Stimulated activated CD8-positive, alpha-beta memory T cell treated with anti-CD3 and anti-CD28 coated beads, Interleukin-12 subunit alpha, Interleukin-12 subunit beta, amount 100 ng/mL, for 1 hour (primary cell): ENCODE measurements around the gene PRAME.
"Not testable (repeated sequence)": the region's sequence is repeated elsewhere in the genome, so short reads cannot be mapped to it uniquely, and the experiment has no call there.

Experiments
- DNase-seq: peaks from one replicate; pipeline ENCODE4 v3.0.0-alpha.2; 2020; ENCODE audit warnings: low read depth

Gene PRAME, protein sequence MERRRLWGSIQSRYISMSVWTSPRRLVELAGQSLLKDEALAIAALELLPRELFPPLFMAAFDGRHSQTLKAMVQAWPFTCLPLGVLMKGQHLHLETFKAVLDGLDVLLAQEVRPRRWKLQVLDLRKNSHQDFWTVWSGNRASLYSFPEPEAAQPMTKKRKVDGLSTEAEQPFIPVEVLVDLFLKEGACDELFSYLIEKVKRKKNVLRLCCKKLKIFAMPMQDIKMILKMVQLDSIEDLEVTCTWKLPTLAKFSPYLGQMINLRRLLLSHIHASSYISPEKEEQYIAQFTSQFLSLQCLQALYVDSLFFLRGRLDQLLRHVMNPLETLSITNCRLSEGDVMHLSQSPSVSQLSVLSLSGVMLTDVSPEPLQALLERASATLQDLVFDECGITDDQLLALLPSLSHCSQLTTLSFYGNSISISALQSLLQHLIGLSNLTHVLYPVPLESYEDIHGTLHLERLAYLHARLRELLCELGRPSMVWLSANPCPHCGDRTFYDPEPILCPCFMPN

DNA sequence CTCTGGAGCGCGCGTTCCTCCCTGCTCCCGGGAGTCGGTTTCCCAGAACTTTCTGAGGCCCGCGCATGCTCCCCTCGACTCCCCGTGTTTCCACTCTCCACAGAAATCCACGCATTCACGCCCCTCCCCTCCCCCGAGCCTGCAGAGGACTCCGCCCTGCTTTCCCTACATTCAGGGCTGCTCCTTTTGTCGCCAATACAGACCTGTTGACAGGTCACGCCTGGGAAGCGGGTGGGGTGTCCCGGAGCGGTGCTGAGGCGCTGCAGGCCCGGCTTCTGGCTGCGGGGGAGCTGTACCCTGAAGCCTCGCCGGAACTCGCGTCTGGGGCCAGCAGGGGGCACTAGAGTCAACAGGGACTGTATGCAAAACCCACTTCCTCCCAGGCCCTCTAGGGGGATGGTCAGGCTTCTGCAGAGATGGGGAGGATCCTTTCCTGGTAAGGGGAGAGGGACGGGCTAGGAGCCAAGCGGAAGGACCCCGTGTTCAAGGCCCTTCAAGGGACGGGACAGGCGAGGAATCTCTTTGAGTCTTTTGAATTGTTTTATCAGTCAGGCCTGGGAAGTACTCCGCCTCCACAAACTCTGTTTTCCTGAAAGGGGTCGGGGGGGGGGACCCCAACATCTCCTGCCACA lies at the start of gene PRAME:
PRAME (minus strand) TSS at position 294 of the 632 bp plus-strand sequence. CDS start 2,433 bp downstream, outside the sequence.
- DNase-seq = peak; percentile 27

DNA sequence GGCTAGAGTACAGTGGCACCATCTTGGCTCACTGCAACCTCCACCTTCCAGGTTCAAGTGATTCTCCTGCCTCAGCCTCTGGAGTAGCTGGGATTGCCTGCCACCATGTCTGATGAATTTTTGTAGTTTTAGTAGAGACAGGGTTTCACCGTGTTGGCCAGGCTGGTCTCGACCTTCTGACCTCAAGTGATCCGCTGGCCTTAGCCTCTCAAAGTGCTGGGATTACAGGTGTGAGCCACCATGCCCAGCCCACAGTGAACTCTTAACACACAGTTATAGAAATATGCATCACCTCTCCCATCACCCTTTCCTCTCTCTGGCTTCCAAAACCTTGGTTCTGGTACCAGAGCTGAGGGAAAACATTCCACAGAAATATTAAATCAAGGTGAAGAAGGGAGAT lies 49.0 kb upstream of the PRAME start:
- not testable (repeated sequence) for DNase-seq

DNA sequence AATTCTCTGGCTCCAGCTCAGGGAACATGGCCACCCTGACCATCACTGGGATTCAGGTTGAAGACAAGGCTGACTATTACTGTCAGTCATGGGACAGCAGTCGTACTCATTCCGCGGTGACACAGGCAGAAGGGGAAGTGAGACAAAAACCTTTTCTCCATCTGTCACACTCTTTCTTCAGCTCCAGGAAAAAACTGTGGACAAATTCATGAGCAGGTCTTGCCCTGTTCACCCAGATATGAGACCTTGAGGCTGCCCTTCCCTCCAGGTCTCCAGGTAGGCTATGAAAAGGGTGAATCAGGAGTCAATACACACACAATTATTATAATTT lies 46.0 kb upstream of the PRAME start:
- no peak for DNase-seq

DNA sequence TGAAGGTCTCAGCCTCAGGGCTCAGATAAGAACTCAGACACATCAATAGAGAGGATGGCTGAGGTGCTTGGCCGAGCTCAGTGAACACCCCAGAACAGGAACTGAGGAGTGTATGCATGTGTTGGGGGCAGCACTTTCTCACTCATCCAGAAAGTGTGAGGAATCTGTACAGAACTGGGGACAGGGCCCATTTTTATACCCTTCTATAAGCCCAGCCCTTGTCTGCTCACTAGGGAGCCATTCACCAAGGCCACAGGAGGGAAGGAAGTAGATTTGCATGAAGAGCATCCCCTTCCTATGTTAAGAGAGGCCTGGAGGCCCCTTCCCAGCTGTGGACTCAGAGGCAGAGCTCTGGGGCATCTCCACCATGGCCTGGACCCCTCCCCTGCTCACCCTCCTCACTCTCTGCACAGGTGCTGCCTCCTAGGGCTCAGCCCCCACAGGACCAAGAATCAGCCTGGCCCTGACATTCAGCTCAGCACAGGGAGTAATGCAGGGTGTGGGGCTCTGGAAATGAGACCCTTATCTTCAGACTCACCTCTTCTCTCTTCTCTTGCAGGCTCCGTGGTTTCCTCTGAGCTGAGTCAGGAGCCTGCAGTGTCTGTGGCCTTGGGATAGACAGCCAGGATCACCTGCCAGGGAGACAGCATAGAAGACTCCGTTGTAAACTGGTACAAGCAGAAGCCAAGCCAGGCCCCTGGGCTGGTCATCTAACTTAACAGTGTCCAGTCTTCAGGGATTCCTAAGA lies 45.4 kb upstream of the PRAME start:
- no peak for DNase-seq

DNA sequence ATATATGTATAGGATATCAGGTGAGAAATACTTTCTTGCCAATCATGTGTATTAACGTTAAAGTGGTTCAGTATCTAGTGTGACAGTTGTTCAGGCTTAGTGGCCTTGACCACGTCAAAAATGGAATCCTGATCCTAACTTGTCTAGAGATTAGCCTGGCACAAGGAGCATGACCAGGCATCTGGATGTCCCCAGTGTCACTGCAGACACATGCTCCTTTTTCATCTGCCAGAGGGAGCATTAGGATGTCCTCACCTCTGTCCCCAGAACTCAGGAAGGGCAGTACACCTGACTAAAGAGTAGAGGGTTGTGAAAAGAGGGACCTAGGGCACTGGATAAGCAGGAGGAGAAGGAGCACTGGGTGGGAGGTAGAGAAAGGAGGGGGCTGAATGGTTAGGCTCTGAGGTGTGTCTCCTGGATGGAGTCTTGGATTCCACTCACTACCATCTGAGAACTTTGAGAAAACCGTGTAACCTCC lies 44.4 kb upstream of the PRAME start:
- no peak for DNase-seq

DNA sequence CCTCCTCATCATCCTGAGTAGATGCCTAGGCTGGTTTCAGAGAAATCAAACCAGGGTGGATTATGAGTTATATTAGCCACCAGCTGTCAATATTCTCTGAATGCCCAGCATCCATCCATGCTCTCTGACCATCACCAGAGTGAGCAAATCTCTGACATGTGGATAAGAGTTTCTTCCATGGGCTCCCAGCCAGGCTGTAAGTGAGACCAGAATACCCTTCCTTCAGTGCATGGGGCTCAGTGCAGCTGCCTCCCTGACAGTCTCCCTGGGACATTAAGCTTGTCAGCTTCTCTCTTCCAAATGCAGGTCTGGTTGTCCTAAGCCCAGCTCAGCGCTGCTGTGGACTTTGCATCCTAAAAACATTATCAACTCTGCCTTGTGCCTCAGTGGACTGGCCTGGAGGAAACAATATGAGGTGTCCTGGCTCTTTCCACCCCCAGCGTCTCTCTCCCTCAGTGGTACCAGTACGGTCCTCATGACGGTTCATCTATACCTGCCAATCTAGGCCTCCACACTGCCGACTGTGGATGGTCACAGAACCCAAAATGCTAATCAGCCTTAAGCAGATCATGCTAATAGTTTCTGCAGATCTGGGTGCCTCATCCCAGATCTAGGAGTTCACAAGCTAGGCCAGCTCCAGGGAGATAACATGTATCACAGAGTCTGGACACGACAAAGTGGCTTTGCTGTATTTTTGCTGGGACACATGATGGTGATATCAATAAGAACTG lies 41.6 kb upstream of the PRAME start:
- no peak for DNase-seq

DNA sequence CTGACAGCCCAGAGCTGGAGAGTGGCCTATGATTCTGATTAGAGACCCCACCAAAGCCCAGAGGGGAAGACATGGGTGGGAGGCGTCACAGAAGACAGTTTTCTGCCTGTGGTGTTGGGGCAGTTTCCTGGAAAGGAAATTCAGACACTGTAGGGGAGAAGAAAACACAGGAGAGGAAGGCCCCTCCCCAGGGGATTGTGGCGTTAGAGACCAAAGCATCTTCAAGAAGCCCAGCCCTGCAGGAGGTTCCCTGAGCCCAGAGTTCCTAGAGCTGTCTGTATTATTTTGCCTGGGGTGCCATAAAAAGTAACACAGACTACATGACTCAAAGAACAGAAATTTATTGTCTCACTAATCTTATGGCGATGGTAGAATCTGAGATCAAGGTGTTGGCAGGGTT lies 40.2 kb upstream of the PRAME start:
- no peak for DNase-seq

DNA sequence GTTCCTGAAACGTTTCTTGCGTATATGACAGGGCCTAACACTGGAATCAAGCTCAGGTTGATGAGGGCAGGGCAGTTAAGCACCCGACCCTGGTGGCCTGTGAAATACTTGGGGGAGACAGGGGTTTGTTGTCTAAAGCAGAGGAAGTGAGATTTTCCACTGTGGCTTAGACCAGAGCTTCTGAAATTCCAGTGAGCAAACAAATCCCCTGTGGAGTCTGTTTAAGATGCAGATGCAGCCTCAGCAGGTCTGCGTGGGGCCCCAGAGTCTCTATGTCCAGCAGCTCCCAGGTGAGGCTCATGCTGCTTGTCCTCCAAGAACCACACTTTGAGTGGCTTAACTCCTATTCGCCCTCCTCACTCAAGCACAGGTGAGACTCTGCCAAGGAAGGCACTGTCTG lies 39.1 kb upstream of the PRAME start:
- DNase-seq = no peak

DNA sequence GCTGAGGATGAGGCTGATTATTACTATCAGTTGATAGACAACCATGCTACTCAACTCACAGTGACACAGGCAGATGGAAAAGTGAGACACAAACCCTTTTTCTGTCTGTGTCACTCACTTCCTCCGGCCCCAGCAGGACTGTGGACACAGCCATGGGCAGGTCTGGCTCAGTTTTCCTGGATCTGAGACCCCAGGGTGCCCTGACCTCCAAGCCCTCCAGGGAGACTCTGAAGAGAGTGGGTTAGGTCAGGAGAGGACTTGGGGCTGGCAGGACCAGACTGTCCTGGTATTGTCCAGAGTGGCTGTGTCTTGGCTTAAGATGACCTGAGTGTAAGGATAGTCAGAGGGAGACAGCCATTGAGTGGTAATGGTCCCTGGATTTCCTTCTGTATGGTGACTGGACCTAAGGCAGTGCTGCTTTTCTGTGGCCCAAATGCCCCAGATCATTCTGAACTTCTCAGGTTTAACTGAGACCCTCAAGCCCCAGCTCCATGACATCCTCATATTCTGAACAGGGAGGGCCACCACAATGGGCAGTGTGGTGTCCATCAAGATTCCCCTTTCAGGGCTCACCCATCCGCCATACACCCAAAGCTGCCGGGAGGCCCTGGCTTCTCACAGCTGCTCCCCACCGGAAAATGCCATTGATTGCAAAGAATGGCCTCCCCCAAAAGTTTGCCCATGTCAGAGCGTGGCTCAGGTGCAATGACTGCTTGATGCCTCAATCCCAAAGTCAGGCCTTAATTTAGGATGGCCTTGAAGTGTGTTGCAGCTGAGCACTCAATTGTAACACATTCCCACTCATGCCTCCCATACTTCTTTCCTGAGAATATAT lies 36.2 kb upstream of the PRAME start:
- no peak for DNase-seq

DNA sequence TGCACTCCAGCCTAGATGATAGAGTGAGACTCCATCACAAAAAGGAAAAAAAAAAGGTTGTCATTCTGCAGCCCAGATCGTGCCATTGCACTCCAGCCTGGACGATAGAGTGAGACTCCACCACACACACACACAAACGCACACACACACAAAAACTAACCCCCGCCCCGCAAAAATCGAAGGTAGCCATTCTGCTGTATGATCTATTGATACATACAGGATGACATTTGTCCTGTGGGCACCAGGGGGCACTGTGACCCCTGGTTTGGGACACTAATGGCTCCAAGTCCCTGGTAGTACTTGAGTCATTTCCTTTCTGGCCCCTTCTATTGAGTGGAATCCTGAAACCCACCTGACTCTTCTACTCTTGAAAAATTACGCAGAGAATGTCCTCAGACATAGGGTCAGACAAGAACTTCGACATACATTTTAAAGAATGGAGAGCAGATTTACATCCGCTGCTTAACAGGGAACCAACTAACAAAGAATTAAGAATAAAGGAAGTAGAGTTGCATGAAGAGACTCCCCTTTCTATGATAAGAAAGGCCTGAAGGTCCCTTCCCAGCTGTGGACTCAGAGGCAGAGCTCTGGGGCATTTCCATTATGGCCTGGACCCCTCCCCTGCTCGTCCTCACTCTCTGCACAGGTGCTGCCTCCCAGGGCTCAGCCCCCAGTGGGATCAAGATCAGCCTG lies 35.0 kb upstream of the PRAME start:
- peak; percentile 17 for DNase-seq

DNA sequence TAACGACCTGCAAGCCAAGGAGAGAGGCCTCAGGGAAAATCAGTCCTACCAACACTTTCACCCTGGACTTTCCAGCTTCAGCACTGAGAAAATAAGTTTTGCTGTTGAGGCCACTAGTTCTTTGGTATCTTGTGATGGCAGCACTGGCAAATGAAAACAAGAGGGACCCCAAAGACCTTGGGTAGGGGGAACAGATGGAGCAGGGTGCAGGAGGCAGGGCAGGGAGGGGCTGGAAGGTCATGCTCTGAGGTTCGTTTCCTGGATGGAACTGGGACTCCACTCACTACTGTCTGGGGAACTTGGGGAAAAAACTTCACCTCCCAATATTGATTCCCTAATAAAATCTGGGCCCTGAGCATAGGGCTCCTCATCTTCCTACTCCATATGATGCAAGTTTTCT lies 34.2 kb upstream of the PRAME start:
- DNase-seq = no peak

DNA sequence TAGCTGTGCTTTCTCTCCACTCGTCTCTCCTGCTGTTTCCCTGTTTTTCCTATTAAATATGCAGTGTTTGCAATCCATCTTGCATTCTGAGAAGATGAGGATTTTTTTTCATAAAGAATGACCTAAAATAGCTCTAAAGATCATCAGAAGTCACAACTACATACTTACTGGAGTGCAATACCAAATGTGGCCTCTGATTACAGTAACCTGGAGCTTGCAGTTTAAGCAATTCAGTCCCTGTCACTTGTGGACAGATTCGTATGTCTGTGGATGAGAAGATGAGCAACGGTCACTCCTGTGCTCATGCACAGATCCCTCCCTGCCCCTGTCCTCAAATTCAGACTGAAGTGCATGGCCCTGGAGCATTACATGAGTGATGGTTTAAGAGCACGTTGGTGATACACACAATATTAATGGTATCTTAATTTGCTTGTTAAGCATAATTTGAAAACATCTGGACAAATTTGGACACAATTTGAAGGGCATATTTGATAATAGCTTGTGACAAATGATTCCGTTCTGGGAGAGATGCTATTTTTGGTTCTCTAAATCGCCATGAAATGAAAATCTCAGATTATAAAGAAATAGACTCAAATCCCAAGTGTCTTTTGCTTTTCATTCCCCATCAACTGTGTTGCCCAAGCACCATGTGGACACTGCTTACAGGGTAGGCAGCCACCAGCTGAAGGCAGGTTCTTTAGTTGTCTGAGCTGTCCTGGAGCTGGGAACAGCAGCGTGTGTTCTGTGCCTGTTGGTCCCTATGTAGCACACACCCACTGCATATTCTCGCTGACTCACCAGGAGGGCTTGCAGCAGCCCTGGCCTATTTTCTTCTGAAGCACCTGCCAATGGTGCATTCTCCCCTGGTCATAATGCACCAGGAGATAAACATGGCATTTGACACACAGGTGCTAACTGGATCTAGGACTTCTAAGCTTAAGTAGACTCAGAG lies 32.6 kb upstream of the PRAME start:
- DNase-seq = no peak

DNA sequence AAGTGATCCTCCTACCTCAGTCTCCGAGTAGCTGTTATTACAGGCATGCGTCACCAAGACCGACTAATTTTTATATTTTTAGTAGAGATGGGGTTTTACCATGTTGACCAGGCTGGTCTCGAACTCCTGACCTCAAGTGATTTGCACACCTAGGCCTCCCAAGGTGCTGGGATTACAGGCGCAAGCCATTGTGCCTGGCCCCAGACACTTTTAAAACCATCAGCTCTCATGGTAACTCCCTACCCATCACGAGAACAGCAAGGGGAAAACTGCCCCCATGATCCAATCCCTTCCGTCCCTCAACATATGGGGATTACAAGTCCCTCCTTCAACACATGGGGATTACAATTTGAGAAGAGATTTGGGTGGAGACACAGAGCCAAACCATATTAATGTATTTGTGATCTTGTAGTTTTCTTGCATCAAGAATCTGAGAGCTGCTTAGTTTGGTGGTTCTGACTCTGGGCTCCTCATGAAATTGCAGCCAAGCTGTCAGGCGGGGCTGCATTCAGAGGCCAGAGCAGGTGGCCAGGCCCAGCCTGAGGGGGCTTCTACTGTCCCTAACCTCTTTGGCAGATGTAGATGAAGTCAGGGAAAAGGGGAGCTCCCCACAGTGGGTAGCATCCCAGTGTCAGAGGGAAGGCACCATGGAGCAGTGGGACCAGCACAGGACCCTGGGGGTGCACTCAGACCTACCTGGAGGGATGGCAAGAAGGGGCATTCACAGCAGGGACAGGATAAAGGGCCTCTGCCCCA lies 31.2 kb upstream of the PRAME start:
- no peak for DNase-seq

DNA sequence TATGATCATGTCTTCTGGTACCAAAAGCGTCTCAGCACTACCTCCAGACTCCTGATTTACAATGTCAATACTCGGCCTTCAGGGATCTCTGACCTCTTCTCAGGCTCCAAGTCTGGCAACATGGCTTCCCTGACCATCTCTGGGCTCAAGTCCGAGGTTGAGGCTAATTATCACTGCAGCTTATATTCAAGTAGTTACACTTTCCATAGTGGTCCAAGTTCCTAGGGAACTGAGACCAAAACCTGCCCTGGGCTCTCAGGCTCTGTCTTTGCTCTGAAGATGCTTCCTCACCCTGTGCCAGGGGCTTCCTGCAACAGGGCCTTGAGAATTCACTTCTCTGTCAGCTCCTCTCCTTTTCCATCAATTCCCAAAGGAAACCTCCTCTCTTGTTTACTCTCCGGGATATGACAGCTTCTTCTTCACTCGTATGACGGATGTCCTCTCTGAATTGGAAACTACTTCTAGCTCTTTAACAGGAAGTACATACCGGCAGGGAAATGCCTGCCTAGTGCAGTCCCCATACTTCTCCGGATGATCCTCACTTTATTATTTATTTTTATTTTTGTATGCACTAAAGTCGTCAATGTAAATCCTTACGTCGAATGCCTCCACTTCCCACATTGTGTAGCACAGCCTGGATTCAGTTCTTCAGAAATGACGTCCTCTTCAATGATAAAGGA lies 29.6 kb upstream of the PRAME start:
- no peak for DNase-seq

DNA sequence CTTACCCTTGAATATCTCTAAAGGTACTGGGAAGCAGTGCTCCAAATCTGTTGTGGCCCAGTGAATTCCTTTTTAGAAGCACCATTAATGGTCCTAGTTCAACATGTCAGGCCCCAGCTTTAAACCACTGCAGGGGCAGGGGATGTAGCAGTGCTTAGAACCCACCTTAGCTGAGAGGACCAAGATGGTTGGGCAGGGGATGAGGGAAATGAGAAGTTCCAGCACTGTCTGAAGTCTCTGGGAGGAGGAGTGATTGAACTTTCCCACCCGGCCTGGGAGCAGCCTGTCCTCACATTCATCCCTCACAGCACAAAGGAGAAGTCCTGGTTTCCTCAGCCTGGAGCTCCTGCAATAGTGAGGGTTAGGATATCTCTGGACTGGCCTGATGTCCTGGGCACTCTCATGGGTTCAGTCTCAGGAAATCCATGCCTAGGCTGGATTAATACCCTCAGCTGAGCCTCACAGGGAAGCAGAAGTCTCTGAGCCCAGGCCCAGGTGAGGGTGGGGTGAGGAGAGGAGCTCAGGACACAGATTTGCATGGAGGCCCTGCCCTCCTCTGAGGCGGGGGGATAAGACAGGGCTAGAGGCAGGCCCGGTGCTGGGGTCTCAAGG lies 28.6 kb upstream of the PRAME start:
- DNase-seq = no peak

DNA sequence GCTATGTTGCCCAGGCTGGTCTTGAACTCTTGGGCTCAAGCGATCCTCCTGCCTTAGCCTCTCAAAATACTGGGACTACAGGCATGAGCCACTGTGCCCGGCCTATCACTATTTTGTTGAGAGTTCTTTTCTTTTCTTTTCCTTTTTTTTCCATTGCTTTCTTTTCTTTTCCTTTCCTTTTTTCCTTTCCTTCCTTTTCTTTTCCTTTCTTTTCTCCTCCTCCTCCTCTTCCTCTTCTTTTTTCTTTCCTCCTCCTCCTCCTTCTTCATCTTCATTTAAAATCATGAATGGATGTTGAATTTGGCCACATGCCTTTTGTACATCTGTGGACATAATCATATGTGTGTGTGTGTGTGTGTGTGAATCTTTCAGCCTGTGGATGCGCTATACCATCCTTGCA lies 25.7 kb upstream of the PRAME start:
- no peak for DNase-seq

DNA sequence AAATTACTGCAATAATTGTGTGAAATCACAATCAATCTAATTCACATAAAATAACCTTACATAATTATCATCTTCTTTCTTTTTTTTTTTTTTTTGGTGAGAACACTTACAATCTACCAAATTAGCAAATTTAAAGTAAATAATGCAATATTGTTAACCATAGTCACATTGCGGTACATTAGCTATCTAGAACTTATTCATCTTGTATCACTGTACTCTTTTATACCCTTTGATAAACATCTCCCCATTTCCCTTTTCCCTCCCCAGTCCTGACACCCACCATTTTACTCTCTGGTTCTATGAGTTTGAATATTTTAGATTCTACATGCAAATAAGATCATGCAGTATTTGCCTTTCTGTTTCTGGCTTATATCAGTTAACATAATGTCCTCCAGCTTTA lies 24.0 kb upstream of the PRAME start:
- no peak for DNase-seq

DNA sequence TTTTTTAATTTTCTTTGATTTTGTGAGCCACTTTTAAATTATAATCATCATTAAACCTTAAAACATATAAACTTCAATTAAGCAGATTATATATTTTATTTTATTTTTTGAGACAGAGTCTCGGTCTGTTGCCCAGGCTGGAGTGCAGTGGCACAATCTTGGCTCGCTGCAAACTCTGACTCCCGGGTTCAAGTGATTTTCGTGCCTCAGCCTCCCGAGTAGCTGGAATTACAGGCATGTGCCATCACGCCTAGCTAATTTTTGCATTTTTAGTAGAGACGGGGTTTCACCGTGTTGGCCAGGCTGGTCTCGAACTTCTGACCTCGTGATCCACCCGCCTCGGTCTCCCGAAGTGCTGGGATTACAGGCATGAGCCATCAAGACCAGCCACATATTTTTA lies 22.5 kb upstream of the PRAME start:
- not testable (repeated sequence) for DNase-seq
